Adrenal gland (tissue), 5 donors: ENCODE data around the gene ACTA1.

Experiments
- CTCF ChIP-seq, 6 experiments: fragments of 450-650 bp in 4 of 6; fragments of 200-600 bp in 2 of 6; sonication (generic) in 1 of 6; IDR thresholded peaks; 1 replicate in 5 of 6; 2 replicates in 1 of 6; pipeline versions ENCODE4 v1.5.1 to v1.8.0; 2016 to 2021; ENCODE audit warnings: antibody characterized with exemption in 6 of 6, mild to moderate bottlenecking in 2 of 6, moderate library complexity in 1 of 6
- POLR2A ChIP-seq, 2 donors: fragments of 450-650 bp; IDR thresholded peaks; one replicate each; pipeline ENCODE4 v1.6.1; 2017; ENCODE audit warnings: antibody characterized with exemption in 2 of 2, mild to moderate bottlenecking in 2 of 2, moderate library complexity in 1 of 2
- donor health status: DM: no; HTN: no; CAD: no.

- TF ChIP-seq CTCF (IDR thresholded peaks at IDR 0.05) (no peak), POLR2A (IDR thresholded peaks at IDR 0.05) (no peak)
Measured at GRCh38 chr1:229390130-229390529, 43.8 kb downstream of the ACTA1 start.
